GM23338 (cell line): ENCODE results near the gene CDK5RAP2.
"Not testable (repeated sequence)": the region's sequence is repeated elsewhere in the genome, so short reads cannot be mapped to it uniquely, and the experiment has no call there.

Source experiments
- CREB1 ChIP-seq: fragments of 250-450 bp; sonication (Bioruptor Pico); IDR thresholded peaks from 2 replicates; pipeline ENCODE4 v1.5.0; 2020; ENCODE audit warnings: low read depth, mild to moderate bottlenecking, moderate library complexity
- EZH2 ChIP-seq: fragments of 200-600 bp; sonication (generic); IDR thresholded peaks from one replicate; pipeline ENCODE4 v1.8.0; 2017; ENCODE audit warnings: antibody characterized with exemption, mild to moderate bottlenecking, low read depth; ENCODE audit not compliant: unreplicated experiment
- EZH2phosphoT487 ChIP-seq: fragments of 200-600 bp; sonication (generic); IDR thresholded peaks from one replicate; pipeline ENCODE4 v1.8.1; 2018; ENCODE audit warnings: antibody characterized with exemption; ENCODE audit not compliant: unreplicated experiment
- JUNB ChIP-seq: IDR thresholded peaks from one replicate; pipeline ENCODE4 v1.6.1; 2016; ENCODE audit warnings: antibody characterized with exemption; ENCODE audit not compliant: unreplicated experiment
- NANOG ChIP-seq: IDR thresholded peaks from 2 replicates; pipeline ENCODE4 v1.6.1; 2016; ENCODE audit warnings: antibody characterized with exemption, borderline replicate concordance
- POLR2AphosphoS5 ChIP-seq: IDR thresholded peaks from 2 replicates; pipeline ENCODE4 v1.6.1; 2016; ENCODE audit warnings: antibody characterized with exemption, low read depth
- STAT1 ChIP-seq: IDR thresholded peaks from one replicate; pipeline ENCODE4 v1.6.1; 2016; ENCODE audit warnings: antibody characterized with exemption; ENCODE audit not compliant: unreplicated experiment
- ZNF114 ChIP-seq: fragments of 250-450 bp; sonication (Bioruptor Pico); IDR thresholded peaks from 2 replicates; pipeline ENCODE4 v1.5.0; 2020; ENCODE audit warnings: mild to moderate bottlenecking, moderate library complexity
- ZNF331 ChIP-seq: fragments of 250-450 bp; sonication (Bioruptor Pico); IDR thresholded peaks from 2 replicates; pipeline ENCODE4 v1.5.0; 2020; ENCODE audit warnings: low read depth, mild to moderate bottlenecking, moderate library complexity
- TF ChIP-seq, protein P1 (sequence below): IDR thresholded peaks from one replicate; pipeline ENCODE4 v1.6.1; 2018; ENCODE audit warnings: antibody characterized with exemption; ENCODE audit not compliant: unreplicated experiment
- TF ChIP-seq, protein P2 (sequence below), 2 experiments: fragments of 200-600 bp in 1 of 2; sonication (generic) in 1 of 2; conservative IDR thresholded peaks; 2 replicates each; pipeline versions ENCODE4 v1.5.1 to v1.6.1; 2016 to 2017; ENCODE audit warnings: antibody characterized with exemption in 2 of 2, low read depth in 2 of 2, mild to moderate bottlenecking in 2 of 2, moderate library complexity in 1 of 2
- TF ChIP-seq, protein P3 (sequence below): IDR thresholded peaks from 2 replicates; pipeline ENCODE4 v1.6.1; 2016; ENCODE audit warnings: antibody characterized with exemption
- TF ChIP-seq, protein P4 (sequence below): fragments of 250-450 bp; sonication (Bioruptor Pico); IDR thresholded peaks from 2 replicates; pipeline ENCODE4 v1.5.0; 2020; ENCODE audit warnings: mild to moderate bottlenecking, moderate library complexity

DNA sequence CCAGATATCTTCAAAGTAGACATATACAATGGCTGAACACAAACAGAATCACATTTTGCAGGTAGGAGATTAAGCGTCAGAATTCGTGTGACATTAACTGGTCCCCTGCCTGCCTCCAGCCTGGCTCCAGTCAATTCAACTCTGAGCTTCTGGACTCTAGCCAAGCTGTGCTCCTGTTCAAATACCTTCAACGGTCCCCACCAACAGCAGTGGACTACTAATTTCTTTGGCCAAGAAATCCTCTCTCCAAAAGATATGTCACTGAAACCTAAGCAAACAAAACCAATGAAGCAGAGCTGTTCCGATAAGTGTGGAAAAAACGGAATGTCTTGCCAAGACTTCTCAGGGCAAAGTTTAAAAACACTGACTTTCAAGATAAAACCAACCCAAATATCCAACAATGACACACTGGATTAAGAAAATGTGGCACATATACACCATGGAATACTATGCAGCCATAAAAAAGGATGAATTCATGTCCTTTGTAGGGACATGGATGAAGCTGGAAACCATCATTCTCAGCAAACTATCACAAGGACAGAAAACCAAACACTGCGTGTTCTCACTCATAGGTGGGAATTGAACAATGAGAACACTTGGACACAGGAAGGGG, 49.6 kb downstream of the CDK5RAP2 start:
- TF ChIP-seq, protein P1, sequence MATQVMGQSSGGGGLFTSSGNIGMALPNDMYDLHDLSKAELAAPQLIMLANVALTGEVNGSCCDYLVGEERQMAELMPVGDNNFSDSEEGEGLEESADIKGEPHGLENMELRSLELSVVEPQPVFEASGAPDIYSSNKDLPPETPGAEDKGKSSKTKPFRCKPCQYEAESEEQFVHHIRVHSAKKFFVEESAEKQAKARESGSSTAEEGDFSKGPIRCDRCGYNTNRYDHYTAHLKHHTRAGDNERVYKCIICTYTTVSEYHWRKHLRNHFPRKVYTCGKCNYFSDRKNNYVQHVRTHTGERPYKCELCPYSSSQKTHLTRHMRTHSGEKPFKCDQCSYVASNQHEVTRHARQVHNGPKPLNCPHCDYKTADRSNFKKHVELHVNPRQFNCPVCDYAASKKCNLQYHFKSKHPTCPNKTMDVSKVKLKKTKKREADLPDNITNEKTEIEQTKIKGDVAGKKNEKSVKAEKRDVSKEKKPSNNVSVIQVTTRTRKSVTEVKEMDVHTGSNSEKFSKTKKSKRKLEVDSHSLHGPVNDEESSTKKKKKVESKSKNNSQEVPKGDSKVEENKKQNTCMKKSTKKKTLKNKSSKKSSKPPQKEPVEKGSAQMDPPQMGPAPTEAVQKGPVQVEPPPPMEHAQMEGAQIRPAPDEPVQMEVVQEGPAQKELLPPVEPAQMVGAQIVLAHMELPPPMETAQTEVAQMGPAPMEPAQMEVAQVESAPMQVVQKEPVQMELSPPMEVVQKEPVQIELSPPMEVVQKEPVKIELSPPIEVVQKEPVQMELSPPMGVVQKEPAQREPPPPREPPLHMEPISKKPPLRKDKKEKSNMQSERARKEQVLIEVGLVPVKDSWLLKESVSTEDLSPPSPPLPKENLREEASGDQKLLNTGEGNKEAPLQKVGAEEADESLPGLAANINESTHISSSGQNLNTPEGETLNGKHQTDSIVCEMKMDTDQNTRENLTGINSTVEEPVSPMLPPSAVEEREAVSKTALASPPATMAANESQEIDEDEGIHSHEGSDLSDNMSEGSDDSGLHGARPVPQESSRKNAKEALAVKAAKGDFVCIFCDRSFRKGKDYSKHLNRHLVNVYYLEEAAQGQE = not testable (repeated sequence)
- TF ChIP-seq, protein P2, sequence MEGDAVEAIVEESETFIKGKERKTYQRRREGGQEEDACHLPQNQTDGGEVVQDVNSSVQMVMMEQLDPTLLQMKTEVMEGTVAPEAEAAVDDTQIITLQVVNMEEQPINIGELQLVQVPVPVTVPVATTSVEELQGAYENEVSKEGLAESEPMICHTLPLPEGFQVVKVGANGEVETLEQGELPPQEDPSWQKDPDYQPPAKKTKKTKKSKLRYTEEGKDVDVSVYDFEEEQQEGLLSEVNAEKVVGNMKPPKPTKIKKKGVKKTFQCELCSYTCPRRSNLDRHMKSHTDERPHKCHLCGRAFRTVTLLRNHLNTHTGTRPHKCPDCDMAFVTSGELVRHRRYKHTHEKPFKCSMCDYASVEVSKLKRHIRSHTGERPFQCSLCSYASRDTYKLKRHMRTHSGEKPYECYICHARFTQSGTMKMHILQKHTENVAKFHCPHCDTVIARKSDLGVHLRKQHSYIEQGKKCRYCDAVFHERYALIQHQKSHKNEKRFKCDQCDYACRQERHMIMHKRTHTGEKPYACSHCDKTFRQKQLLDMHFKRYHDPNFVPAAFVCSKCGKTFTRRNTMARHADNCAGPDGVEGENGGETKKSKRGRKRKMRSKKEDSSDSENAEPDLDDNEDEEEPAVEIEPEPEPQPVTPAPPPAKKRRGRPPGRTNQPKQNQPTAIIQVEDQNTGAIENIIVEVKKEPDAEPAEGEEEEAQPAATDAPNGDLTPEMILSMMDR (conservative IDR thresholded peaks at IDR 0.05; ENCODE audit: low read depth in 2 of 2) = not testable (repeated sequence)
- TF ChIP-seq, protein P3, sequence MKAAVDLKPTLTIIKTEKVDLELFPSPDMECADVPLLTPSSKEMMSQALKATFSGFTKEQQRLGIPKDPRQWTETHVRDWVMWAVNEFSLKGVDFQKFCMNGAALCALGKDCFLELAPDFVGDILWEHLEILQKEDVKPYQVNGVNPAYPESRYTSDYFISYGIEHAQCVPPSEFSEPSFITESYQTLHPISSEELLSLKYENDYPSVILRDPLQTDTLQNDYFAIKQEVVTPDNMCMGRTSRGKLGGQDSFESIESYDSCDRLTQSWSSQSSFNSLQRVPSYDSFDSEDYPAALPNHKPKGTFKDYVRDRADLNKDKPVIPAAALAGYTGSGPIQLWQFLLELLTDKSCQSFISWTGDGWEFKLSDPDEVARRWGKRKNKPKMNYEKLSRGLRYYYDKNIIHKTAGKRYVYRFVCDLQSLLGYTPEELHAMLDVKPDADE = not testable (repeated sequence)
- TF ChIP-seq EZH2phosphoT487; POLR2AphosphoS5; ZNF331; EZH2; JUNB; CREB1 (CRISPR knock-in tag); NANOG; STAT1; ZNF114 (CRISPR knock-in tag): not testable (repeated sequence)
- TF ChIP-seq, protein P4, sequence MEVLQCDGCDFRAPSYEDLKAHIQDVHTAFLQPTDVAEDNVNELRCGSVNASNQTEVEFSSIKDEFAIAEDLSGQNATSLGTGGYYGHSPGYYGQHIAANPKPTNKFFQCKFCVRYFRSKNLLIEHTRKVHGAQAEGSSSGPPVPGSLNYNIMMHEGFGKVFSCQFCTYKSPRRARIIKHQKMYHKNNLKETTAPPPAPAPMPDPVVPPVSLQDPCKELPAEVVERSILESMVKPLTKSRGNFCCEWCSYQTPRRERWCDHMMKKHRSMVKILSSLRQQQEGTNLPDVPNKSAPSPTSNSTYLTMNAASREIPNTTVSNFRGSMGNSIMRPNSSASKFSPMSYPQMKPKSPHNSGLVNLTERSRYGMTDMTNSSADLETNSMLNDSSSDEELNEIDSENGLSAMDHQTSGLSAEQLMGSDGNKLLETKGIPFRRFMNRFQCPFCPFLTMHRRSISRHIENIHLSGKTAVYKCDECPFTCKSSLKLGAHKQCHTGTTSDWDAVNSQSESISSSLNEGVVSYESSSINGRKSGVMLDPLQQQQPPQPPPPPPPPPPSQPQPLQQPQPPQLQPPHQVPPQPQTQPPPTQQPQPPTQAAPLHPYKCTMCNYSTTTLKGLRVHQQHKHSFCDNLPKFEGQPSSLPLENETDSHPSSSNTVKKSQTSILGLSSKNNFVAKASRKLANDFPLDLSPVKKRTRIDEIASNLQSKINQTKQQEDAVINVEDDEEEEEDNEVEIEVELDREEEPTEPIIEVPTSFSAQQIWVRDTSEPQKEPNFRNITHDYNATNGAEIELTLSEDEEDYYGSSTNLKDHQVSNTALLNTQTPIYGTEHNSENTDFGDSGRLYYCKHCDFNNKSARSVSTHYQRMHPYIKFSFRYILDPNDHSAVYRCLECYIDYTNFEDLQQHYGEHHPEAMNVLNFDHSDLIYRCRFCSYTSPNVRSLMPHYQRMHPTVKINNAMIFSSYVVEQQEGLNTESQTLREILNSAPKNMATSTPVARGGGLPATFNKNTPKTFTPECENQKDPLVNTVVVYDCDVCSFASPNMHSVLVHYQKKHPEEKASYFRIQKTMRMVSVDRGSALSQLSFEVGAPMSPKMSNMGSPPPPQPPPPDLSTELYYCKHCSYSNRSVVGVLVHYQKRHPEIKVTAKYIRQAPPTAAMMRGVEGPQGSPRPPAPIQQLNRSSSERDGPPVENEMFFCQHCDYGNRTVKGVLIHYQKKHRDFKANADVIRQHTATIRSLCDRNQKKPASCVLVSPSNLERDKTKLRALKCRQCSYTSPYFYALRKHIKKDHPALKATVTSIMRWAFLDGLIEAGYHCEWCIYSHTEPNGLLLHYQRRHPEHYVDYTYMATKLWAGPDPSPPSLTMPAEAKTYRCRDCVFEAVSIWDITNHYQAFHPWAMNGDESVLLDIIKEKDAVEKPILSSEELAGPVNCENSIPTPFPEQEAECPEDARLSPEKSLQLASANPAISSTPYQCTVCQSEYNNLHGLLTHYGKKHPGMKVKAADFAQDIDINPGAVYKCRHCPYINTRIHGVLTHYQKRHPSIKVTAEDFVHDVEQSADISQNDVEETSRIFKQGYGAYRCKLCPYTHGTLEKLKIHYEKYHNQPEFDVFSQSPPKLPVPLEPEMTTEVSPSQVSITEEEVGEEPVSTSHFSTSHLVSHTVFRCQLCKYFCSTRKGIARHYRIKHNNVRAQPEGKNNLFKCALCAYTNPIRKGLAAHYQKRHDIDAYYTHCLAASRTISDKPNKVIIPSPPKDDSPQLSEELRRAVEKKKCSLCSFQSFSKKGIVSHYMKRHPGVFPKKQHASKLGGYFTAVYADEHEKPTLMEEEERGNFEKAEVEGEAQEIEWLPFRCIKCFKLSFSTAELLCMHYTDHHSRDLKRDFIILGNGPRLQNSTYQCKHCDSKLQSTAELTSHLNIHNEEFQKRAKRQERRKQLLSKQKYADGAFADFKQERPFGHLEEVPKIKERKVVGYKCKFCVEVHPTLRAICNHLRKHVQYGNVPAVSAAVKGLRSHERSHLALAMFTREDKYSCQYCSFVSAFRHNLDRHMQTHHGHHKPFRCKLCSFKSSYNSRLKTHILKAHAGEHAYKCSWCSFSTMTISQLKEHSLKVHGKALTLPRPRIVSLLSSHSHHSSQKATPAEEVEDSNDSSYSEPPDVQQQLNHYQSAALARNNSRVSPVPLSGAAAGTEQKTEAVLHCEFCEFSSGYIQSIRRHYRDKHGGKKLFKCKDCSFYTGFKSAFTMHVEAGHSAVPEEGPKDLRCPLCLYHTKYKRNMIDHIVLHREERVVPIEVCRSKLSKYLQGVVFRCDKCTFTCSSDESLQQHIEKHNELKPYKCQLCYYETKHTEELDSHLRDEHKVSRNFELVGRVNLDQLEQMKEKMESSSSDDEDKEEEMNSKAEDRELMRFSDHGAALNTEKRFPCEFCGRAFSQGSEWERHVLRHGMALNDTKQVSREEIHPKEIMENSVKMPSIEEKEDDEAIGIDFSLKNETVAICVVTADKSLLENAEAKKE = not testable (repeated sequence)
